HFFc6 (cell line): ENCODE data around the gene MRPL21. TPM values are rescaled to one million over a fixed set of nuclear protein-coding genes. Genes with fewer than 3 reads are reported as not detected.

Experiments used
- DNase-seq: peaks from one replicate; pipeline ENCODE4 v3.0.0-alpha.2; 2018
- H3K27ac Mint-ChIP-seq: 2 replicates; pipeline ENCODE4 v1.8.0; 2020; ENCODE audit warnings: mild to moderate bottlenecking, mixed read lengths
- H3K27me3 Mint-ChIP-seq: 2 replicates; pipeline ENCODE4 v1.8.0; 2021; ENCODE audit warnings: mild to moderate bottlenecking, moderate library complexity, mixed read lengths; ENCODE audit not compliant: insufficient read depth
- H3K36me3 Mint-ChIP-seq: 2 replicates; pipeline ENCODE4 v1.8.0; 2021; ENCODE audit warnings: low read depth, mixed read lengths
- H3K4me1 Mint-ChIP-seq: 2 replicates; pipeline ENCODE4 v1.8.0; 2020; ENCODE audit warnings: low read depth, mixed read lengths
- H3K4me3 Mint-ChIP-seq: 2 replicates; pipeline ENCODE4 v1.8.0; 2020; ENCODE audit warnings: mild to moderate bottlenecking, moderate library complexity, mixed read lengths
- H3K9me3 Mint-ChIP-seq: 2 replicates; pipeline ENCODE4 v1.8.0; 2020; ENCODE audit warnings: mild to moderate bottlenecking, mixed read lengths
- CTCF ChIP-seq: fragments of 200-600 bp; sonication (generic); IDR thresholded peaks from 2 replicates; pipeline ENCODE4 v1.5.0; 2021; ENCODE audit warnings: antibody characterized with exemption, mild to moderate bottlenecking
- total RNA-seq, 6 experiments: library from RNA; stranded (reverse); fragmentation: NEBNext Ultra II Directional; extraction: Animal tissue kit (Norgen Biotek cat#: 25700); gene quantifications; 2 replicates in 1 of 6; 3 replicates in 5 of 6; pipeline ENCODE4 v1.2.3, GENCODE V29; 2021

MRPL21 gene
- total RNA-seq, 6 experiments from 2014 or later, result 60.8 to 69.9 (median 63.9) TPM

GRCh38 chr11:68914761-68915160 is 11.1 kb upstream of the MRPL21 start:
- peaks cover 24% of the 10 kb centered on the region for H3K36me3 Mint-ChIP-seq
- H3K27ac Mint-ChIP-seq, result no peak overlapping the region
- DNase-seq, result no peak
- no peaks in the 10 kb centered on the region for H3K27me3 Mint-ChIP-seq
- H3K9me3 Mint-ChIP-seq, result no peaks in the 10 kb centered on the region
- no peak for TF ChIP-seq CTCF
- peaks cover 7% of the 10 kb centered on the region for H3K4me1 Mint-ChIP-seq
- H3K4me3 Mint-ChIP-seq, result no peak overlapping the region

GRCh38 chr11:68913188-68913587 is 9.6 kb upstream of the MRPL21 start:
- no peaks in the 10 kb centered on the region for H3K27me3 Mint-ChIP-seq
- no peak for TF ChIP-seq CTCF
- no peak overlapping the region for H3K27ac Mint-ChIP-seq
- H3K36me3 Mint-ChIP-seq, result peaks cover 26% of the 10 kb centered on the region
- no peak overlapping the region for H3K4me3 Mint-ChIP-seq
- H3K4me1 Mint-ChIP-seq, result peaks cover 7% of the 10 kb centered on the region
- DNase-seq, result no peak
- no peaks in the 10 kb centered on the region for H3K9me3 Mint-ChIP-seq

- H3K36me3 Mint-ChIP-seq, result peaks cover 28% of the 10 kb centered on the region
- peaks cover 7% of the 10 kb centered on the region for H3K4me1 Mint-ChIP-seq
- no peak overlapping the region for H3K4me3 Mint-ChIP-seq
- no peaks in the 10 kb centered on the region for H3K9me3 Mint-ChIP-seq
- H3K27me3 Mint-ChIP-seq, result no peaks in the 10 kb centered on the region
- peak; percentile 30 for DNase-seq
- no peak for TF ChIP-seq CTCF
- no peak overlapping the region for H3K27ac Mint-ChIP-seq
Measured at GRCh38 chr11:68912254-68912653, 8.6 kb upstream of the MRPL21 start.

- Mint-ChIP-seq H3K27ac (no peak overlapping the region), H3K27me3 (no peaks in the 10 kb centered on the region), H3K4me1 (peaks cover 7% of the 10 kb centered on the region), H3K4me3 (no peak overlapping the region), H3K9me3 (no peaks in the 10 kb centered on the region), H3K36me3 (peaks cover 27% of the 10 kb centered on the region)
- no peak for DNase-seq
- no peak for TF ChIP-seq CTCF
Measured at GRCh38 chr11:68911731-68912130, 8.1 kb upstream of the MRPL21 start.

GRCh38 chr11:68910965-68911364 is 7.3 kb upstream of the MRPL21 start:
- Mint-ChIP-seq H3K27me3 (no peaks in the 10 kb centered on the region), H3K4me1 (peaks cover 9% of the 10 kb centered on the region), H3K36me3 (peaks cover 21% of the 10 kb centered on the region), H3K27ac (no peak overlapping the region), H3K4me3 (no peak overlapping the region), H3K9me3 (no peaks in the 10 kb centered on the region)
- no peak for DNase-seq
- TF ChIP-seq CTCF, result no peak

GRCh38 chr11:68908273-68908672 is 4.6 kb upstream of the MRPL21 start:
- H3K27me3 Mint-ChIP-seq, result peaks cover 3% of the 10 kb centered on the region; the same call in 1 of the 2 replicates
- peaks cover 21% of the 10 kb centered on the region for H3K36me3 Mint-ChIP-seq
- no peak for DNase-seq
- H3K9me3 Mint-ChIP-seq, result no peaks in the 10 kb centered on the region
- no peak for TF ChIP-seq CTCF
- peaks cover 23% of the 10 kb centered on the region for H3K4me1 Mint-ChIP-seq
- H3K27ac Mint-ChIP-seq, result no peak overlapping the region
- H3K4me3 Mint-ChIP-seq, result no peak overlapping the region
